Loucy (cell line): Measurements from ENCODE around the gene LUC7L2.

Experiments
- H2AFZ ChIP-seq: fragments of 200-600 bp; sonication (generic); 2 replicates; pipeline ENCODE4 v1.6.0; 2016; ENCODE audit warnings: antibody characterized with exemption, mild to moderate bottlenecking, low read length, moderate library complexity
- H3F3A ChIP-seq: fragments of 200-600 bp; 2 replicates; pipeline ENCODE4 v1.6.0; 2016; ENCODE audit warnings: antibody characterized with exemption, low read depth, mild to moderate bottlenecking
- H3K27me3 ChIP-seq: fragments of 200-600 bp; sonication (generic); 2 replicates; pipeline ENCODE4 v1.6.1; 2014; ENCODE audit warnings: low read length, mild to moderate bottlenecking; ENCODE audit not compliant: insufficient read depth, poor library complexity, severe bottlenecking
- H3K36me3 ChIP-seq: fragments of 200-600 bp; sonication (generic); 2 replicates; pipeline ENCODE4 v1.6.1; 2016; ENCODE audit warnings: low read length; ENCODE audit not compliant: insufficient read depth
- H3K4me1 ChIP-seq: fragments of 200-600 bp; sonication (generic); 2 replicates; pipeline ENCODE4 v1.5.1; 2014; ENCODE audit warnings: low read length, mild to moderate bottlenecking; ENCODE audit not compliant: insufficient read depth, poor library complexity, severe bottlenecking
- H3K4me2 ChIP-seq: fragments of 200-600 bp; sonication (generic); 2 replicates; pipeline ENCODE4 v1.6.0; 2014; ENCODE audit warnings: antibody characterized with exemption, low read length, low read depth, mild to moderate bottlenecking; ENCODE audit not compliant: poor library complexity, severe bottlenecking
- H3K4me3 ChIP-seq: fragments of 200-600 bp; sonication (generic); 2 replicates; pipeline ENCODE4 v1.5.1; 2014; ENCODE audit warnings: low read length, mild to moderate bottlenecking, mixed read lengths; ENCODE audit not compliant: poor library complexity, severe bottlenecking
- H3K79me2 ChIP-seq: fragments of 200-600 bp; sonication (generic); 2 replicates; pipeline ENCODE4 v1.6.1; 2014; ENCODE audit warnings: low read length; ENCODE audit not compliant: insufficient read depth
- H3K9ac ChIP-seq: fragments of 200-600 bp; sonication (generic); 2 replicates; pipeline ENCODE4 v1.6.0; 2014; ENCODE audit warnings: mild to moderate bottlenecking, low read depth, low read length, moderate library complexity; ENCODE audit not compliant: poor library complexity, severe bottlenecking
- H3K9me2 ChIP-seq: fragments of 200-600 bp; sonication (generic); replicated peaks from 2 replicates; pipeline ENCODE4 v1.6.1; 2016; ENCODE audit warnings: low read depth, low read length, mixed read lengths
- H3K9me3 ChIP-seq: fragments of 200-600 bp; sonication (generic); 2 replicates; pipeline ENCODE4 v1.6.1; 2014; ENCODE audit warnings: mild to moderate bottlenecking, antibody characterized with exemption, low read length, low read depth; ENCODE audit not compliant: insufficient read depth
- H4K20me1 ChIP-seq: fragments of 200-600 bp; sonication (generic); 2 replicates; pipeline ENCODE4 v1.6.0; 2014; ENCODE audit warnings: antibody characterized with exemption, low read length, mild to moderate bottlenecking; ENCODE audit not compliant: insufficient read depth, poor library complexity, severe bottlenecking
- EZH2phosphoT487 ChIP-seq: fragments of 200-600 bp; IDR thresholded peaks from 2 replicates; pipeline ENCODE4 v1.6.1; 2018; ENCODE audit warnings: antibody characterized with exemption, mild to moderate bottlenecking, moderate library complexity, borderline replicate concordance
- TF ChIP-seq, protein P1 (sequence below): fragments of 200-600 bp; sonication (generic); conservative IDR thresholded peaks from 2 replicates; pipeline ENCODE4 v1.5.1; 2014; ENCODE audit warnings: mild to moderate bottlenecking, antibody characterized with exemption, low read length

The LUC7L2 gene

DNA sequence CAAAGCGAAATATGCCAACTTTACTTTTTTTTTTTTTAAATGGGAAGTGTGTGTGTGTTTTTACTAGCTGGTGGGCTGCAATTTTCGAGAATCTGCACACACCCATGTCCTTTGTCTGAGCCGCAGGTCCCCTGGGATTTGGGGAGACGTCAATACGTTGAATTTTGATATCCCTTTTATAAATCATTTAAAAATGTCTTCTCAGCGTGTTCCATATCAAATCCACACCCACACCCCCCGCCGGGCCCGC, 19.0 kb upstream of the LUC7L2 start:
- Histone ChIP-seq H3K9me2 (no peaks in the 10 kb centered on the region), H3K4me3 (peak overlapping the region; percentile 91), H3K27me3 (peaks cover 7% of the 10 kb centered on the region), H3F3A (peaks cover 15% of the 10 kb centered on the region), H2AFZ (peak overlapping the region; percentile 95; the same call in 1 of the 2 replicates), H3K79me2 (peaks cover 34% of the 10 kb centered on the region), H3K9me3 (no peaks in the 10 kb centered on the region), H3K4me2 (peak overlapping the region; percentile 96), H3K36me3 (no peaks in the 10 kb centered on the region), H3K9ac (peak overlapping the region; percentile 100), H4K20me1 (no peaks in the 10 kb centered on the region), H3K4me1 (peaks cover 11% of the 10 kb centered on the region)
- TF ChIP-seq, protein P1, sequence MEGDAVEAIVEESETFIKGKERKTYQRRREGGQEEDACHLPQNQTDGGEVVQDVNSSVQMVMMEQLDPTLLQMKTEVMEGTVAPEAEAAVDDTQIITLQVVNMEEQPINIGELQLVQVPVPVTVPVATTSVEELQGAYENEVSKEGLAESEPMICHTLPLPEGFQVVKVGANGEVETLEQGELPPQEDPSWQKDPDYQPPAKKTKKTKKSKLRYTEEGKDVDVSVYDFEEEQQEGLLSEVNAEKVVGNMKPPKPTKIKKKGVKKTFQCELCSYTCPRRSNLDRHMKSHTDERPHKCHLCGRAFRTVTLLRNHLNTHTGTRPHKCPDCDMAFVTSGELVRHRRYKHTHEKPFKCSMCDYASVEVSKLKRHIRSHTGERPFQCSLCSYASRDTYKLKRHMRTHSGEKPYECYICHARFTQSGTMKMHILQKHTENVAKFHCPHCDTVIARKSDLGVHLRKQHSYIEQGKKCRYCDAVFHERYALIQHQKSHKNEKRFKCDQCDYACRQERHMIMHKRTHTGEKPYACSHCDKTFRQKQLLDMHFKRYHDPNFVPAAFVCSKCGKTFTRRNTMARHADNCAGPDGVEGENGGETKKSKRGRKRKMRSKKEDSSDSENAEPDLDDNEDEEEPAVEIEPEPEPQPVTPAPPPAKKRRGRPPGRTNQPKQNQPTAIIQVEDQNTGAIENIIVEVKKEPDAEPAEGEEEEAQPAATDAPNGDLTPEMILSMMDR: no peak
- no peak for TF ChIP-seq EZH2phosphoT487

DNA sequence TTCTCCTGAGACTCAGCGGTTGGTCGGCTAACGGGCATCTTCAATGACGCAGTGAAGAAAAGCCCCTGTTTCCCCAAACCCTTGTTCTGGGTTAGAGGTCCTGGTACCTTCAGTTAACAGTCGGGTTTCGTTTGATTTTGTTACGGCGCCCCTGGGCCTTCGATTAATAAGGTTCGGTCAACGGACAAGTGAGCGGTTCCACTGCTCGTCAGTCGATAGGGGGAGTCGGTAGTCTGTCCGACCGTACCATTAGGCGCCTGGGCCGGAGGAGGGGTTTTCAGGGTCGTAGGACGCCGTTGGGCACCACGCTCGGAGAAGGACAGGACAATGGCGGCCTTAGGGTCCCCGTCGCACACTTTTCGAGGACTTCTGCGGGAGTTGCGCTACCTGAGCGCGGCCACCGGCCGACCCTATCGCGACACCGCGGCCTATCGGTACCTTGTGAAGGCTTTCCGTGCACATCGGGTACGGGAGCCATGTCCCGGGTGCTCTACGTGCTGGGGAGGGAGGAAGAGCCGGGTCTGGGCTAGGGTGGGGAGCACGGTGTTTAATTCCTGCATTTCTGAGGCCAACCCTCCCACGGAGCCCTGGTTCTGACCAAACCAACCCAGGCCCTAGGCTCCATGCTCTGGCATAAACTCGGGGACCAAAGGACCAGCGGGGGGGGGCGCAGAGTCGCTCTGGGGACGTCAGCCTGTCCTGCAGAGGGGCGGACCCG, 18.5 kb upstream of the LUC7L2 start, which contains the start of gene FMC1:
TSS of gene FMC1 (plus strand) at position 280 of the 718 bp plus-strand sequence. CDS start at position 328, 48 bp downstream.
- peaks cover 11% of the 10 kb centered on the region for H3K4me1 ChIP-seq
- no peaks in the 10 kb centered on the region for H3K9me2 ChIP-seq
- peak within 1 kb of the TSS; percentile 100 for H3K9ac ChIP-seq
- no peaks in the 10 kb centered on the region for H3K9me3 ChIP-seq
- no peak for TF ChIP-seq EZH2phosphoT487
- TF ChIP-seq, protein P1: peak; percentile 47
- H3F3A ChIP-seq: peaks cover 15% of the 10 kb centered on the region
- peaks cover 34% of the 10 kb centered on the region for H3K79me2 ChIP-seq
- peak within 1 kb of the TSS; percentile 91 for H3K4me3 ChIP-seq
- H2AFZ ChIP-seq: peak within 1 kb of the TSS; percentile 95
- H3K4me2 ChIP-seq: peak within 1 kb of the TSS; percentile 96
- no peaks in the 10 kb centered on the region for H4K20me1 ChIP-seq
- peaks cover 7% of the 10 kb centered on the region for H3K27me3 ChIP-seq
- no peaks in the 10 kb centered on the region for H3K36me3 ChIP-seq

DNA sequence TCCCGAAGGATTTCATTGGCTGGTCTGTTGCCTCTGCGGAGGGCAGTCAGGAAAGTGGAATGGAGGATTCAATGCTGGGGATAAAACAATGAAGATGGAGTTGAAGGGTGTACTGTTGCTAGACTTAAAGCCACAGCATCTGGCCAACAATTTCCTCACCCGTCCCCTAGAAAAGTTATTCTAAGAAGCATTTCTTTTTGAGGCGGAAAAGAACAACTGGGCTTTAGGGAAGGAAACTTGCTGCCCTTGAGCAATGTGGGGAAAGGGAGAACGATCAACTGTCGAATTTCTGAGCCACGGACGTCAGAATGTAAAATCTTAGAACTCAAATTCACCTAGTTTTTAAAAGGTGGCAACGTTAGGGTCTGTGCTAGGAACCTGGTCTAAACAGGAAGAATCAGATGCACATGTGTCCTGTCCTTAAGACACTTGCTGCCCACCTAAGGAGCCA, 17.9 kb upstream of the LUC7L2 start:
- Histone ChIP-seq H3K4me3 (peak overlapping the region; percentile 91), H3F3A (peaks cover 15% of the 10 kb centered on the region), H3K9ac (peak overlapping the region; percentile 100), H3K4me2 (peak overlapping the region; percentile 96), H3K36me3 (peaks cover 6% of the 10 kb centered on the region; the same call in 1 of the 2 replicates), H3K27me3 (peaks cover 7% of the 10 kb centered on the region), H4K20me1 (no peaks in the 10 kb centered on the region), H3K9me2 (no peaks in the 10 kb centered on the region), H3K79me2 (peaks cover 34% of the 10 kb centered on the region), H3K4me1 (peaks cover 11% of the 10 kb centered on the region), H3K9me3 (no peaks in the 10 kb centered on the region), H2AFZ (peak overlapping the region; percentile 95; the same call in 1 of the 2 replicates)
- TF ChIP-seq, protein P1: no peak
- no peak for TF ChIP-seq EZH2phosphoT487
